ENCODE results near the gene STXBP5. TPM values are rescaled to one million over a fixed set of nuclear protein-coding genes. Genes with fewer than 3 reads are reported as not detected.
A peak's percentile ranks its signal among the peaks of the same experiment; 100 is the strongest.

The STXBP5 gene
- total RNA-seq, 1 experiment from 2014 or later, result 11.6 TPM

GRCh38 chr6:147382945-147383554, 178.8 kb downstream of the STXBP5 start:
- peak; percentile 74 for TF ChIP-seq CTCF (conservative IDR thresholded peaks at IDR 0.05)
- Histone ChIP-seq H4K5ac (ENCODE audit: insufficient read length, low read depth, low read length) (no peak overlapping the region), H4K20me1 (ENCODE audit: control insufficient read depth, insufficient read depth, insufficient read length) (no peaks in the 10 kb centered on the region), H2BK15ac (ENCODE audit: low read depth, low read length) (no peak overlapping the region), H3K9ac (ENCODE audit: extremely low read depth, insufficient read length, low read length) (no peak overlapping the region), H4K91ac (ENCODE audit: insufficient read length, low read depth, low read length) (no peak overlapping the region), H3K23ac (ENCODE audit: insufficient read length, low read depth, low read length) (no peak overlapping the region), H3K4ac (ENCODE audit: low read depth, low read length) (no peak overlapping the region), H4K8ac (replicated peaks; ENCODE audit: insufficient read length, low read depth, low read length) (no peak overlapping the region), H3T11ph (ENCODE audit: low read length) (no peak overlapping the region), H2BK120ac (ENCODE audit: low read depth, low read length, poor library complexity, severe bottlenecking) (no peak overlapping the region), H2BK12ac (ENCODE audit: insufficient read length, low read depth, low read length) (peak overlapping the region; percentile 45), H2AFZ (ENCODE audit: low read length) (no peak overlapping the region), H2AK5ac (ENCODE audit: insufficient read length, low read length) (no peak overlapping the region), H3K14ac (ENCODE audit: insufficient read depth, low read length) (no peak overlapping the region), H3K18ac (ENCODE audit: insufficient read length, low read depth, low read length) (no peak overlapping the region), H3K79me2 (ENCODE audit: insufficient read depth, low read length) (no peaks in the 10 kb centered on the region), H3K9me3 (ENCODE audit: control insufficient read depth, low read depth, low read length) (no peaks in the 10 kb centered on the region), H2BK5ac (ENCODE audit: insufficient read length, low read length) (no peak overlapping the region), H3K27me3 (ENCODE audit: insufficient read depth, low read length) (no peaks in the 10 kb centered on the region), H3K4me2 (ENCODE audit: insufficient read depth, insufficient read length, low read length) (no peak overlapping the region), H3K56ac (ENCODE audit: insufficient read length, low read depth, low read length) (no peak overlapping the region), H3K27ac (ENCODE audit: insufficient read length, low read depth, low read length) (no peak overlapping the region), H3K4me1 (ENCODE audit: insufficient read depth, low read length) (no peaks in the 10 kb centered on the region), H2BK20ac (ENCODE audit: low read depth, low read length, poor library complexity, severe bottlenecking) (no peak overlapping the region), H3K79me1 (ENCODE audit: insufficient read depth, low read depth, low read length, poor library complexity, severe bottlenecking) (no peaks in the 10 kb centered on the region), H3K23me2 (ENCODE audit: insufficient read length, low read depth, low read length, poor library complexity, severe bottlenecking) (no peaks in the 10 kb centered on the region)
- H3K9me3 Mint-ChIP-seq, result peaks cover 12 to 20% of the 10 kb centered on the region in 2 experiments
- DNase-seq, result no peak
- H3K27me3 Mint-ChIP-seq (ENCODE audit: low read depth), result no peaks in the 10 kb centered on the region
- WGBS (ENCODE audit: extremely low coverage, insufficient read length, low lambda C conversion rate), result no CpG with 5 or more reads among the region's 6 CpGs
- peak overlapping the region in 1 of 3 experiments; percentile 78; a peak in 1 of 7 replicates for H3K27ac Mint-ChIP-seq
- peaks cover 0 to 5% of the 10 kb centered on the region in 2 experiments; a peak in 3 of 4 replicates for H3K4me1 Mint-ChIP-seq
- H3K36me3 Mint-ChIP-seq (ENCODE audit: insufficient read depth in 1 of 3, low read depth in 3 of 3), result peaks cover 21 to 26% (median 22%) of the 10 kb centered on the region in 3 experiments
- no peak overlapping the region for H3K4me3 Mint-ChIP-seq

All from H9 (cell line).